K562 (cell line): ENCODE measurements around the gene CELF4.

Source experiments
- ADNP ChIP-seq: fragments of 200-800 bp; sonication (Bioruptor generic); IDR thresholded peaks from 2 replicates; pipeline ENCODE4 v1.6.1; 2016; ENCODE audit warnings: missing genetic modification characterization, missing compliant biosample characterization
- EZH2 ChIP-seq: IDR thresholded peaks from 2 replicates; pipeline ENCODE4 v1.6.1; 2012; ENCODE audit warnings: low read depth, mild to moderate bottlenecking, inconsistent platforms, low read length, borderline replicate concordance
- KAT8 ChIP-seq: fragments of 450-650 bp; IDR thresholded peaks from 2 replicates; pipeline ENCODE4 v1.6.1; 2016; ENCODE audit warnings: low read depth, mild to moderate bottlenecking
- KDM1A ChIP-seq, 2 experiments: fragments of 450-650 bp; IDR thresholded peaks; 2 replicates each; pipeline ENCODE4 v1.6.1; 2016; ENCODE audit warnings: mild to moderate bottlenecking in 2 of 2
- MAFK ChIP-seq: IDR thresholded peaks from 2 replicates; pipeline ENCODE4 v1.6.1; 2011; ENCODE audit warnings: low read length, improper control_type of control experiment
- POLR2AphosphoS5 ChIP-seq: IDR thresholded peaks from 2 replicates; pipeline ENCODE4 v1.6.1; 2011; ENCODE audit warnings: mild to moderate bottlenecking, low read depth, low read length, moderate library complexity; ENCODE audit not compliant: control insufficient read depth, insufficient read depth
- TAF1 ChIP-seq: IDR thresholded peaks from 2 replicates; pipeline ENCODE4 v1.6.1; 2011; ENCODE audit warnings: mild to moderate bottlenecking, low read length, moderate library complexity; ENCODE audit not compliant: insufficient read depth, control insufficient read depth, severe bottlenecking; ENCODE audit errors: extremely low read depth
- U2AF2 ChIP-seq: fragments of 200-400 bp; formaldehyde crosslinking; optimal IDR thresholded peaks from 2 replicates; pipeline ENCODE3; 2017; ENCODE audit warnings: low read depth, mild to moderate bottlenecking, low read length
- ZNF57 ChIP-seq: fragments of 450-650 bp; formaldehyde crosslinking; IDR thresholded peaks from 2 replicates; pipeline ENCODE4 v1.4.0; 2020; ENCODE audit warnings: mild to moderate bottlenecking, moderate library complexity
- ZNF644 ChIP-seq: fragments of 200-800 bp; sonication (Bioruptor generic); IDR thresholded peaks from 2 replicates; pipeline ENCODE4 v1.6.1; 2016; ENCODE audit warnings: low read depth, missing genetic modification characterization, missing compliant biosample characterization
- TF ChIP-seq, protein P1 (sequence below), 3 experiments: IDR thresholded peaks in 2 of 3; conservative IDR thresholded peaks in 1 of 3; 2 replicates each; pipeline ENCODE4 v1.5.1; 2011 to 2012; ENCODE audit warnings: low read length in 3 of 3, mild to moderate bottlenecking in 3 of 3, control low read depth in 2 of 3, improper control_type of control experiment in 1 of 3, inconsistent platforms in 1 of 3, low read depth in 1 of 3, mixed read lengths in 1 of 3, moderate library complexity in 1 of 3; ENCODE audit not compliant: insufficient read depth in 2 of 3
- TF ChIP-seq, protein P2 (sequence below): sonication (generic); formaldehyde crosslinking; IDR thresholded peaks from 2 replicates; pipeline ENCODE4 v1.8.0; 2022; ENCODE audit warnings: missing genetic modification reagents, mild to moderate bottlenecking, borderline replicate concordance
- TF ChIP-seq, protein P3 (sequence below): fragments of 450-650 bp; formaldehyde crosslinking; IDR thresholded peaks from 2 replicates; pipeline ENCODE4 v1.4.0; 2022; ENCODE audit warnings: missing genetic modification characterization

DNA sequence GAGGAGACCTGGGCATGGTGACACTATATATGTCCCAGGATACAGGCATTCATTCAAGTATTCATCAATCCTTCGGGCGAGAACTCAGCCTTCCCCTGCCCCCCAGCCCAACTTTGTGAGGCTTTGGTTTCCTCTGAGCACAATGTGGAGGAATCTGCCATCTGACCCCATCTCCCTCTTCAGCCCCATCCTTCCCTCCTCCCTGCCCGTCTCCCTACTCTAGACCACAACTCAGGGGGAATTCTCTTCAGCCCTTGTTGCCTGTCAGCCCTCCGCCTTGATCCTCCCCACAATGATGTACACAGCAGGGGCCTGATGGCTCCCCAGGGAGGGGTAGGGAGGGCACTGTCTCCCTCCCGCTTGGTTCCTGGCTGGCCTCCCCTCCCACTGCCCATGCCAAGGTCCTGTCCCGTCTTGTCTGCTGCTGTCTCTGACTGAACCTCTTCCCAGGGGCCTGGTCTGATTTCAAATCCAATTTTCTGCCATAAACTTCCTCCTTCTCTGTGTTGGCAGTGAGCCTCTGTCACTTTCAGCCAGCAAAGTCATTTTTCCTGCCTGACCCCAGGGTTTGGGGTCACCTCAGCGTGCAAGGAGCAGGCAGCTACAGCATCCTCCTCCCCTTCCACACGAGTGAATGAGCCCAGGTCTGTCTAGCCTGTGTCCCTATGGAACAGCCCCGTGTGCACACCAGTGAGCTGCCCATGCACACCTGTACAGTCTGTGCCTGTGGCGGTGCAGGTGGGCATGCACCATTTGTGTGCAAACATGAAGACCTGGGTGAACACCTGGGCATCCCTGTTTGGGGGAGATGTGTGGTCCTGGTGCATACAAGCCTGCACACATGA, 197.3 kb downstream of the CELF4 start:
- TF ChIP-seq ADNP (tag) (no peak), ZNF644 (tag) (no peak), POLR2AphosphoS5 (no peak), KDM1A (IDR thresholded peaks at IDR 0.05) (no peak), ZNF57 (CRISPR knock-in tag) (no peak), KAT8 (no peak), U2AF2 (no peak), TAF1 (no peak), EZH2 (no peak), MAFK (no peak)
- TF ChIP-seq, protein P1, sequence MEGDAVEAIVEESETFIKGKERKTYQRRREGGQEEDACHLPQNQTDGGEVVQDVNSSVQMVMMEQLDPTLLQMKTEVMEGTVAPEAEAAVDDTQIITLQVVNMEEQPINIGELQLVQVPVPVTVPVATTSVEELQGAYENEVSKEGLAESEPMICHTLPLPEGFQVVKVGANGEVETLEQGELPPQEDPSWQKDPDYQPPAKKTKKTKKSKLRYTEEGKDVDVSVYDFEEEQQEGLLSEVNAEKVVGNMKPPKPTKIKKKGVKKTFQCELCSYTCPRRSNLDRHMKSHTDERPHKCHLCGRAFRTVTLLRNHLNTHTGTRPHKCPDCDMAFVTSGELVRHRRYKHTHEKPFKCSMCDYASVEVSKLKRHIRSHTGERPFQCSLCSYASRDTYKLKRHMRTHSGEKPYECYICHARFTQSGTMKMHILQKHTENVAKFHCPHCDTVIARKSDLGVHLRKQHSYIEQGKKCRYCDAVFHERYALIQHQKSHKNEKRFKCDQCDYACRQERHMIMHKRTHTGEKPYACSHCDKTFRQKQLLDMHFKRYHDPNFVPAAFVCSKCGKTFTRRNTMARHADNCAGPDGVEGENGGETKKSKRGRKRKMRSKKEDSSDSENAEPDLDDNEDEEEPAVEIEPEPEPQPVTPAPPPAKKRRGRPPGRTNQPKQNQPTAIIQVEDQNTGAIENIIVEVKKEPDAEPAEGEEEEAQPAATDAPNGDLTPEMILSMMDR (IDR thresholded peaks at IDR 0.05 in 2 of 3, conservative IDR thresholded peaks at IDR 0.05 in 1 of 3; ENCODE audit: insufficient read depth in 2 of 3, low read depth in 1 of 3, low read length in 3 of 3), result no peak
- TF ChIP-seq, protein P2, sequence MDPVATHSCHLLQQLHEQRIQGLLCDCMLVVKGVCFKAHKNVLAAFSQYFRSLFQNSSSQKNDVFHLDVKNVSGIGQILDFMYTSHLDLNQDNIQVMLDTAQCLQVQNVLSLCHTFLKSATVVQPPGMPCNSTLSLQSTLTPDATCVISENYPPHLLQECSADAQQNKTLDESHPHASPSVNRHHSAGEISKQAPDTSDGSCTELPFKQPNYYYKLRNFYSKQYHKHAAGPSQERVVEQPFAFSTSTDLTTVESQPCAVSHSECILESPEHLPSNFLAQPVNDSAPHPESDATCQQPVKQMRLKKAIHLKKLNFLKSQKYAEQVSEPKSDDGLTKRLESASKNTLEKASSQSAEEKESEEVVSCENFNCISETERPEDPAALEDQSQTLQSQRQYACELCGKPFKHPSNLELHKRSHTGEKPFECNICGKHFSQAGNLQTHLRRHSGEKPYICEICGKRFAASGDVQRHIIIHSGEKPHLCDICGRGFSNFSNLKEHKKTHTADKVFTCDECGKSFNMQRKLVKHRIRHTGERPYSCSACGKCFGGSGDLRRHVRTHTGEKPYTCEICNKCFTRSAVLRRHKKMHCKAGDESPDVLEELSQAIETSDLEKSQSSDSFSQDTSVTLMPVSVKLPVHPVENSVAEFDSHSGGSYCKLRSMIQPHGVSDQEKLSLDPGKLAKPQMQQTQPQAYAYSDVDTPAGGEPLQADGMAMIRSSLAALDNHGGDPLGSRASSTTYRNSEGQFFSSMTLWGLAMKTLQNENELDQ (CRISPR knock-in tag), result no peak
- TF ChIP-seq, protein P3, sequence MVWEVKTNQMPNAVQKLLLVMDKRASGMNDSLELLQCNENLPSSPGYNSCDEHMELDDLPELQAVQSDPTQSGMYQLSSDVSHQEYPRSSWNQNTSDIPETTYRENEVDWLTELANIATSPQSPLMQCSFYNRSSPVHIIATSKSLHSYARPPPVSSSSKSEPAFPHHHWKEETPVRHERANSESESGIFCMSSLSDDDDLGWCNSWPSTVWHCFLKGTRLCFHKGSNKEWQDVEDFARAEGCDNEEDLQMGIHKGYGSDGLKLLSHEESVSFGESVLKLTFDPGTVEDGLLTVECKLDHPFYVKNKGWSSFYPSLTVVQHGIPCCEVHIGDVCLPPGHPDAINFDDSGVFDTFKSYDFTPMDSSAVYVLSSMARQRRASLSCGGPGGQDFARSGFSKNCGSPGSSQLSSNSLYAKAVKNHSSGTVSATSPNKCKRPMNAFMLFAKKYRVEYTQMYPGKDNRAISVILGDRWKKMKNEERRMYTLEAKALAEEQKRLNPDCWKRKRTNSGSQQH (CRISPR knock-in tag), result no peak
